Measurements from ENCODE around the gene CNST.
"Not testable (repeated sequence)": the region's sequence is repeated elsewhere in the genome, so short reads cannot be mapped to it uniquely, and the experiment has no call there.

CNST gene

DNA sequence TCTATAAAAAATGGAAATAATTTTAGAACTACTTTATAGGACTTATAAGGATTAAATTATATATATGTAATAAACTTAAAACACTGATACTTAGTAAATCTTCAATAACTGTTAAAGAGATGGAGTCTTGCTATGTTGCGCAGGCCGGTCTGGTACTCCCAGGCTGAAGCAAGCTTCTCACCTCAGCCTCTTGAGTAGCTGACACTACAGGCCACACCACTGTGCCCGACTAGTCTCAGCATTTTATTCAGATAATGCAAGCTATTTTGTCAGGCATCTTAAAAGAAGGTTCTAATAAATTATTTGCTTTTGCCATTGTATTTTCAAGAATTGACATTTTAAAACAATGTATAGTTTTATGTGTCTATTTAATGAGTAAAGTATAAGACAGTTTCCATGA is 20.8 kb downstream of the CNST start:
- Histone ChIP-seq H3K4me1 (ENCODE audit: control insufficient read depth, insufficient read depth, low read length) (no peaks in the 10 kb centered on the region), H3K9me3 (ENCODE audit: control insufficient read depth, insufficient read depth, low read depth, low read length) (no peaks in the 10 kb centered on the region), H3K27me3 (ENCODE audit: control insufficient read depth, insufficient read depth, low read length) (no peaks in the 10 kb centered on the region), H3K9ac (ENCODE audit: low read length) (no peak overlapping the region), H3K36me3 (ENCODE audit: control insufficient read depth, insufficient read depth, low read length) (peaks cover 11% of the 10 kb centered on the region), H3K4me3 (ENCODE audit: low read depth, low read length) (no peak overlapping the region), H3K27ac (ENCODE audit: low read depth, low read length) (no peak overlapping the region)

DNA sequence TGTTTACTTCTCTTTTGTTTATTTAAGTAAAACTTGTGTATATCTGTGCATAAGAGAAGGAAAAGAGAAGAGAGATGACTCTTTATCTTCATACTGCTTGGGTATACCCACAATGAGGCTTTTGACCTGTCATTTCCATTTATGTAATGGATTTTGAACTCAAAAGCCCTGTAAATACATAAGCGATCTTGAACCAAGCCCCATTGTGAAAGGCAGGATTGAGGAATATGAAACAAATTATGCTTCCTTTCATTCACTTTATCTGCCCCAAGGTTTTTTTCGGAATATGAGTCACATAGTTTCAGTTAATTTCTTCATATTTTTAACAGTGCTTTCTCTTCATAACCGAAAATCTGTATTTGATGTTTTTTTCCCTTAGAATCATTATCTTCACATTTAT is 21.4 kb downstream of the CNST start:
- Histone ChIP-seq H3K4me3 (ENCODE audit: low read depth, low read length) (no peak overlapping the region), H3K27me3 (ENCODE audit: control insufficient read depth, insufficient read depth, low read length) (no peaks in the 10 kb centered on the region), H3K9ac (ENCODE audit: low read length) (no peak overlapping the region), H3K4me1 (ENCODE audit: control insufficient read depth, insufficient read depth, low read length) (no peaks in the 10 kb centered on the region), H3K9me3 (ENCODE audit: control insufficient read depth, insufficient read depth, low read depth, low read length) (no peaks in the 10 kb centered on the region), H3K36me3 (ENCODE audit: control insufficient read depth, insufficient read depth, low read length) (peaks cover 15% of the 10 kb centered on the region), H3K27ac (ENCODE audit: low read depth, low read length) (no peak overlapping the region)

DNA sequence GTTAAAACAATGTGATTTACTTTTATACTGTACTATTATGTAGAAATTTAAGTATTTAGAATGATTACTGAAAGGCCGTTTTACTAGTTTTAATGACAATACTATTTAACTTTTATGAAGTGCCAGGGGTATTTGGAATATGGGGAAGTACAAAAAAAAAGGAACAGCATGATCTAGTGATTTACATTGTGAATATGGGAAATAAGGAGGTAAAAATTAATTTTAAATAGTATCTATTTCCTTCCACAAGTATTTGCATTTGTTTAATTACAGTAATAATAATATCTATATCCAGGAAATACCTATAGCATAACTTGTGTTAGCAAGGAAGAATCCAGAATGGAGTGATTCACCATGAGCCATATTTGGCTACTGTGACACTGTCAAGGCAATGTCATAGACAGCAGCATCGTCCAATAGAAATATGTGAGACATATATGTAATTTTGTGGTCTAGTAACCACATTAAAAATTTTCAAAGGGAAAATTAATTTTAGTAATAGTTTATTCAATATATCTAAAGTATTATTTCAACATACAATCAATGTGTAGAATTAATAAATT is 22.0 kb downstream of the CNST start:
- no peak overlapping the region for H3K4me3 ChIP-seq (ENCODE audit: low read depth, low read length)
- H3K36me3 ChIP-seq (ENCODE audit: control insufficient read depth, insufficient read depth, low read length) = peaks cover 18% of the 10 kb centered on the region
- H3K4me1 ChIP-seq (ENCODE audit: control insufficient read depth, insufficient read depth, low read length) = no peaks in the 10 kb centered on the region
- H3K27ac ChIP-seq (ENCODE audit: low read depth, low read length) = no peak overlapping the region
- H3K9ac ChIP-seq (ENCODE audit: low read length) = no peak overlapping the region
- H3K9me3 ChIP-seq (ENCODE audit: control insufficient read depth, insufficient read depth, low read depth, low read length) = no peaks in the 10 kb centered on the region
- H3K27me3 ChIP-seq (ENCODE audit: control insufficient read depth, insufficient read depth, low read length) = no peaks in the 10 kb centered on the region

DNA sequence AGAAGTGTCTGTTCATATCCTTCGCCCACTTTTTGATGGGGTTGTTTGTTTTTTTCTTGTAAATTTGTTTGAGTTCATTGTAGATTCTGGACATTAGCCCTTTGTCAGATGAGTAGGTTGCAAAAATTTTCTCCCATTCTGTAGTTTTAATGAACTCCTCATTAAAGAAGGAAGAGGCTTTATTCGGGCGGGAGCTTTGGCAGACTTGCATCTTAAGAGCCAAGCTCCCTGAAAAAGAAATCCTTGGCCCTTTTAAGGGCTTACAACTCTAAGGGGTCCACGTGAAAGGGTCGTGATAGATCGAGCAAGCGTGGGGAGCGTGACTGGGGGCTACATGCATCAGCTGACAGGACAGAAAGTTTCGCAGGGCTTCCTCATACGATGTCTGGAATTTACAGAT is 23.7 kb downstream of the CNST start:
- not testable (repeated sequence) for H3K27ac ChIP-seq (ENCODE audit: low read depth, low read length); H3K9me3 ChIP-seq (ENCODE audit: control insufficient read depth, insufficient read depth, low read depth, low read length); H3K9ac ChIP-seq (ENCODE audit: low read length); H3K4me1 ChIP-seq (ENCODE audit: control insufficient read depth, insufficient read depth, low read length); H3K27me3 ChIP-seq (ENCODE audit: control insufficient read depth, insufficient read depth, low read length); H3K4me3 ChIP-seq (ENCODE audit: low read depth, low read length)
- H3K36me3 ChIP-seq (ENCODE audit: control insufficient read depth, insufficient read depth, low read length) = peaks cover 16% of the 10 kb centered on the region

DNA sequence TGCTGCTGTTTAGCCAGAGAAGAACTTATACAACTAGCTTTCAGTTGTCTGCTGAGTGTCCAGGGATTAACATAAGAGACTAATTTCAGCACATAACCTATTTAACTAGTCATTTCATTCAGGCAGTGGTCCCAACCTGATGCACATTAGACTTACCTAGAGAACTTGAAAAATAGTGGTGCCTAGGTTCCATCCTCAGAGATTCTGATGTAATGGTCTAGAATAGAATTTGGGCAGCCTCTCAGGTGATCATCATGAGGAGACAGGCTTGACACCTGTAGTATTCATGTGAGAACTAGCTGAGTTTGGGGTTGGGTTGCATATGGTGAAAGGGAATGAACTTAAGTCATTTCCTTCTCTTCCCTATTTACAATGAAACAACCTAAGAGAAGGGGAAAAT is 24.8 kb downstream of the CNST start:
- Histone ChIP-seq H3K9ac (ENCODE audit: low read length) (no peak overlapping the region), H3K27ac (ENCODE audit: low read depth, low read length) (no peak overlapping the region), H3K4me1 (ENCODE audit: control insufficient read depth, insufficient read depth, low read length) (no peaks in the 10 kb centered on the region)

DNA sequence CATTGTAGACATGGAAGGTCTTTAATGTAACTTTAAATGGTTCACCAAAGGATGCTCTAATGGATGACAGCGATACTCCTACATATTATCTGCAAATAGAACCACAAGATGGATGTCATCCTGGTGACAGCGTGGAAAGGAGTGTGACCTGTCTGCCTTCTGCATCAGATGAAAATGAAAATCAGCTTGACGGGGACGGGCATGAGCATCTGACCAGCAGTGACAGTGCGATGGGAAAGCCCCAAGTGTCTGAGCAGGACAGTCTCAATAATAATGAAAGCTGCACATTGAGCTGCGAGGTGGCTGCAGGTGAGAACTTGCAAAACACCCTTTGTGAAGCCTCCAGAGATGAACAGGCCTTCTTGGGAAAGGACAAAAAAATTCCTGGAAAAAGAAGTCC is 25.2 kb downstream of the CNST start:
- H3K36me3 ChIP-seq (ENCODE audit: control insufficient read depth, insufficient read depth, low read length) = peaks cover 19% of the 10 kb centered on the region
- no peaks in the 10 kb centered on the region for H3K4me1 ChIP-seq (ENCODE audit: control insufficient read depth, insufficient read depth, low read length)
- H3K9me3 ChIP-seq (ENCODE audit: control insufficient read depth, insufficient read depth, low read depth, low read length) = no peaks in the 10 kb centered on the region
- H3K27me3 ChIP-seq (ENCODE audit: control insufficient read depth, insufficient read depth, low read length) = no peaks in the 10 kb centered on the region
- no peak overlapping the region for H3K27ac ChIP-seq (ENCODE audit: low read depth, low read length)
- no peak overlapping the region for H3K4me3 ChIP-seq (ENCODE audit: low read depth, low read length)
- H3K9ac ChIP-seq (ENCODE audit: low read length) = no peak overlapping the region

More for the DNA sequence above, 24.8 kb downstream of the CNST start:
- Histone ChIP-seq H3K4me3 (ENCODE audit: low read depth, low read length) (no peak overlapping the region), H3K9me3 (ENCODE audit: control insufficient read depth, insufficient read depth, low read depth, low read length) (no peaks in the 10 kb centered on the region), H3K27me3 (ENCODE audit: control insufficient read depth, insufficient read depth, low read length) (no peaks in the 10 kb centered on the region), H3K36me3 (ENCODE audit: control insufficient read depth, insufficient read depth, low read length) (peaks cover 18% of the 10 kb centered on the region)

DNA sequence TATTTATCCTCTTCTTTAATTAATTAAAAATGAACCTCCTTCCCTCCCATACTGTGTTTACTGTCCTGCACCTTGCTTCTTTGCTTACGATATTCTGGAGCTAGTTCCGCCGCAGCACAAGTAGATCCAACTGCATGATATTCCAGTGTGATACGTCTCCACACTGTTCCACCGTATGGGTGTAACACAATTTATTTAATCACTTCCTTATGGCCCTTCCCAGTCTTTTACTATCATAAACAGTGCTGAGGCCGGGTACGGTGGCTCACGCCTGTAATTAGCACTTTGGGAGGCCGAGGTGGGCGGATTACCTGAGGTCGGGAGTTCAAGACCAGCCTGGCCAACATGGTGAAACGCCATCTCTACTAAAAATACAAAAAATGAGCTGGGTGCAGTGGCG is 25.7 kb downstream of the CNST start:
- H3K4me3 ChIP-seq (ENCODE audit: low read depth, low read length) = no peak overlapping the region
- H3K27me3 ChIP-seq (ENCODE audit: control insufficient read depth, insufficient read depth, low read length) = no peaks in the 10 kb centered on the region
- no peaks in the 10 kb centered on the region for H3K9me3 ChIP-seq (ENCODE audit: control insufficient read depth, insufficient read depth, low read depth, low read length)
- H3K27ac ChIP-seq (ENCODE audit: low read depth, low read length) = no peak overlapping the region
- H3K4me1 ChIP-seq (ENCODE audit: control insufficient read depth, insufficient read depth, low read length) = no peaks in the 10 kb centered on the region
- H3K36me3 ChIP-seq (ENCODE audit: control insufficient read depth, insufficient read depth, low read length) = peaks cover 21% of the 10 kb centered on the region
- H3K9ac ChIP-seq (ENCODE audit: low read length) = no peak overlapping the region

DNA sequence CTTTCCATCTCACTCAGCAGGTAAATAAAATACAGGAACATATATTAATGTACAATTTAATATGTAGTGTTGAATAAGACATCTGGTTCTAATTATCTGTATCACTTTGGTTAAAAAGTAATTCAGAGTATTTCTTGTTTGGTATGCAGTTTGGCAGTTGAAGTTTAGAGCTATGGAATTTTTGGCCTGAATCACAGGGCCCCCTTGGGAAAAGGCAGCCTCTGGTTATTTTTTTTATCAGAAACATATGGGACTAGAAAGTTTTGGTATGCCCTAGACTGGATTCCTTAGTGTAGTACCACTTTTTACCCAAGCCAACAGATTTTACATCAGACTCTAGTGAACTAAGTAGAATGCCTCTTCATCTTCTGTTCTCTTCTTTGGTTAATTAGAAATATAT is 26.4 kb downstream of the CNST start:
- Histone ChIP-seq H3K27ac (ENCODE audit: low read depth, low read length) (no peak overlapping the region), H3K36me3 (ENCODE audit: control insufficient read depth, insufficient read depth, low read length) (peaks cover 21% of the 10 kb centered on the region), H3K9me3 (ENCODE audit: control insufficient read depth, insufficient read depth, low read depth, low read length) (no peaks in the 10 kb centered on the region), H3K4me3 (ENCODE audit: low read depth, low read length) (no peak overlapping the region), H3K9ac (ENCODE audit: low read length) (no peak overlapping the region), H3K27me3 (ENCODE audit: control insufficient read depth, insufficient read depth, low read length) (no peaks in the 10 kb centered on the region), H3K4me1 (ENCODE audit: control insufficient read depth, insufficient read depth, low read length) (no peaks in the 10 kb centered on the region)

DNA sequence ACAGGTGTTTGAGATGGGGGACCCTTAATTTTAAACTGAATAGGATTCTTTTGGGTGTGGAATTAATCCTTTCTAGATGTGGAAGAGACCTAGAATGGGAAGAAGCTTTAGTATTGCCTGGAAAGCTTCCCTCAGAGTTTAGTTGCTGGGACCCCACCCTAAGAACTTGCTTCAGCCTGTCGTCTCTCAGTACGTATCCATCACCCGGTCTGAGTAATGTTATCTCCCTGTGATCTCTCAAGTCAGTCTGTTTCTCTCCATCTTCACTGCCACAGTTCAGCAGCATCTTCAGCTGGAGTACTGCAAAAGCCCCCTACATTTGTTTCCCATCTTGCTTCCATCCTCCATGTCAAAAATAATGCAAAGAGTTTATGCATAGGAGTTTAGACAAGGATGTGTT is 28.9 kb downstream of the CNST start:
- H3K4me1 ChIP-seq (ENCODE audit: control insufficient read depth, insufficient read depth, low read length) = no peaks in the 10 kb centered on the region
- no peaks in the 10 kb centered on the region for H3K9me3 ChIP-seq (ENCODE audit: control insufficient read depth, insufficient read depth, low read depth, low read length)
- H3K27me3 ChIP-seq (ENCODE audit: control insufficient read depth, insufficient read depth, low read length) = no peaks in the 10 kb centered on the region
- H3K27ac ChIP-seq (ENCODE audit: low read depth, low read length) = no peak overlapping the region
- no peak overlapping the region for H3K9ac ChIP-seq (ENCODE audit: low read length)
- peaks cover 21% of the 10 kb centered on the region for H3K36me3 ChIP-seq (ENCODE audit: control insufficient read depth, insufficient read depth, low read length)
- H3K4me3 ChIP-seq (ENCODE audit: low read depth, low read length) = no peak overlapping the region

DNA sequence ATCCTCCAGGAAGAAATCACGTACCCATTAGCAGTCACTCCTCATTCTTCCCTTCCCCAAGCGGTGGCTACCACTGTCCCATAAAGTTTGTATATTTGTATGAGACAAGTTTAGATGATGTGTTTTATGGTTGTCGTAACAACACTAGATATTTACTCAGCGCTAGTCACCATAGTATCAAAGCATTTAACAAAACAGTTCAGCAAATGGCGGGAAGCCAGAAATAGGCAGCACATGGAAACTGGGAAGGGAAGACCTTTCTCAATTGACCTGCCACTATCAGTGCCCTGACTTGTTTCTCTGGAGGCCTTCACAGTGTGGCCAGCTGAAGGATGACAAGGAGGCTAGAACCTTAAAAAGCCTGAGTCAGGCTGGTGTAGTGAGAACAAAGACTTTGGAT is 31.1 kb downstream of the CNST start:
- Histone ChIP-seq H3K9me3 (ENCODE audit: control insufficient read depth, insufficient read depth, low read depth, low read length) (no peaks in the 10 kb centered on the region), H3K36me3 (ENCODE audit: control insufficient read depth, insufficient read depth, low read length) (peaks cover 14% of the 10 kb centered on the region; the same call in 1 of the 2 replicates), H3K27ac (ENCODE audit: low read depth, low read length) (no peak overlapping the region), H3K27me3 (ENCODE audit: control insufficient read depth, insufficient read depth, low read length) (no peaks in the 10 kb centered on the region), H3K9ac (ENCODE audit: low read length) (no peak overlapping the region), H3K4me3 (ENCODE audit: low read depth, low read length) (no peak overlapping the region), H3K4me1 (ENCODE audit: control insufficient read depth, insufficient read depth, low read length) (no peaks in the 10 kb centered on the region)

DNA sequence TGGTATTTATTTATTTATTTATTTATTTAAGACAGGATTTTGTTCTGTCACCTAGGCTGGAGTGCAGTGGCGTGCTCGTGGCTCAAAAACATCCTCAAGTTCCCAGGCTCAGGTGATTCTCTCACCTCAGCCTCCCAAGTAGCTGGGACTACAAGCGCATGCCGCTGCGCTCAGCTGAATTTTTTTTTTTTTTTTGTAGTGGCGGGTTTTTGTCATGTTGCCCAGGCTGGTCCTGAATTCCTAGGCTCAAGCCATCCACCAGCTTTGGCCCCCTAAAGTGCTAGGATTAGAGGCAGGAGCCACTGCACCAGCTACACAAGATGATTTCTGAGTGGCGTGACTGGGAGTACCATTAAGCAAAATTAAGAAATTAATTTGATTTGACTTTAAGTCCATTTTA is 31.7 kb downstream of the CNST start:
- Histone ChIP-seq H3K27me3 (ENCODE audit: control insufficient read depth, insufficient read depth, low read length) (no peaks in the 10 kb centered on the region), H3K9ac (ENCODE audit: low read length) (no peak overlapping the region), H3K4me3 (ENCODE audit: low read depth, low read length) (no peak overlapping the region), H3K36me3 (ENCODE audit: control insufficient read depth, insufficient read depth, low read length) (peaks cover 8% of the 10 kb centered on the region; the same call in 1 of the 2 replicates), H3K4me1 (ENCODE audit: control insufficient read depth, insufficient read depth, low read length) (no peaks in the 10 kb centered on the region), H3K27ac (ENCODE audit: low read depth, low read length) (no peak overlapping the region), H3K9me3 (ENCODE audit: control insufficient read depth, insufficient read depth, low read depth, low read length) (no peaks in the 10 kb centered on the region)

DNA sequence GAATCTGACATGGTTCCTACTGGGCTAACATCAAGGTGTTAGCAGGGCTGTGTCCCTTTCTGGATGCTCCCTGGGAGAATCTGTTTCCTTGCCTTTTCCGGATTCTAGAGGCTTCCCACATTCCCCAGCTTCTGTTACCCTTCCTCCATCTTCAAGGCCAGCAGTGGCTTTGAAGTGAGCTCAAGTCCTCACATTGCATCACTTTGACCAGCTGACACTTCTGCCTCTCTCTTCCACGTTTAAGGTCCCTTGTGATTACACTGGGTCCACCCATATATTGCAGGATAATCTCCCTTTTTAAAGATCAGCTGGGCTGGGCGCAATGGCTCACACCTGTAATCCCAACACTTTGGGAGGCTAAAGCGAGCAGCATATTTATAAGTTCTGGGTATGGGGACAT is 33.1 kb downstream of the CNST start:
- Histone ChIP-seq H3K27me3 (ENCODE audit: control insufficient read depth, insufficient read depth, low read length) (no peaks in the 10 kb centered on the region), H3K9me3 (ENCODE audit: control insufficient read depth, insufficient read depth, low read depth, low read length) (no peaks in the 10 kb centered on the region), H3K9ac (ENCODE audit: low read length) (no peak overlapping the region), H3K4me1 (ENCODE audit: control insufficient read depth, insufficient read depth, low read length) (no peaks in the 10 kb centered on the region), H3K36me3 (ENCODE audit: control insufficient read depth, insufficient read depth, low read length) (peaks cover 8% of the 10 kb centered on the region; the same call in 1 of the 2 replicates), H3K4me3 (ENCODE audit: low read depth, low read length) (no peak overlapping the region), H3K27ac (ENCODE audit: low read depth, low read length) (no peak overlapping the region)

Data from HUES6 (cell line).